ENCODE results near the gene CHCHD10. TPM values are rescaled to one million over a fixed set of nuclear protein-coding genes. Genes with fewer than 3 reads are reported as not detected.
A peak's percentile ranks its signal among the peaks of the same experiment; 100 is the strongest.

Gene CHCHD10
- total and polyA plus RNA-seq, 2 of the 13 experiments (the other 11 are each of a cell fraction or from before 2014, with no cell fraction given) = 37.0 to 62.8 TPM

DNA sequence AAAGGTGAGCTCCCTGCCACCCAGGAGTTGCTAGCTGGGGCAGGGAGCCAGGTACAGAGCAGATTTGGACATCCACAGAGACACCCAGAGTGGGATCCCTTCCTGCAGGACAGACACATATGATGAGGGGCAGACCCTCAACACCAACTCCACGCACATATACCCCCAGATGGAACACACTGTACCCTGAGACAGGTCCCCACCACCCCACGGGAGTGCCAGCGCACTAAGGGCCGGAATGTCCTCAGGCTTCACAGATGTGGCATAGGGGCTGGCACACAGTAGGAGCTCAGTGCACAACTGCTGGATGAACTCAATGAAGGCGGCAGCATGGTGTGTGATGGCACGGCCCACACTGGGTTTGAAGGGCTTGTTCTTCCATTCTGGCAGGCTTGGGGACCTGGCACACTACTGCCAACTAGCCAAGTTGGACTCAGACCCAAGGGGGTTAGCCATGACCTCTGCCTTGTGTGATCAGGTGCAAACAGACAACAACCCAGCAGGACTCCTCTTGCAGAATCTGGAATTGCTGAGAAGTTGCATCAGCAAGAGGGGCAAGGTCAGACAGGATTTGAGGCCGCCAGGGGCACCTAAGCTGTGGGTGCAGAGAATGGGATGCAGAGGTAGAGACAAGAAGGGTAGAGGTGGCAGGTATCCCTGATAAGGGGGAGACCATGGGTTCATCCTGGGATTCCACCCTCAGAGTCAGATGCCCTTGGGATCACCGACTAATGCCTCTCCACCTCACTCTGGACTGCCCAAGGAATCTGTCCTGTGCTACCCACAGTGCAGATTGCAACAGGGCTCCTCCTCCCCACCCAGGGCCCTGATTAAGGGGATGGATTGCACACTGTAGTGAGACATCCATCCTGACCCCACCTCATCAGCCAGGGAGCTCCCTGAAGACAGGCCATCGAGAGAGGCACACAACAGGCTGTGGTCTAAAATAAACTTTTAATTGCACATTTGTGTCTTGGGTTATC, 2.6 kb downstream of the CHCHD10 start (continued):
- TF ChIP-seq ZSCAN9 (CRISPR knock-in tag; IDR thresholded peaks at IDR 0.05; ENCODE audit: borderline replicate concordance) (0 out of 2 replicates have a peak, but pooled peaks have one; percentile 15), MXD4 (CRISPR knock-in tag; IDR thresholded peaks at IDR 0.05) (no peak), TGIF2 (CRISPR knock-in tag; IDR thresholded peaks at IDR 0.05) (peak; percentile 34; the same call in 1 of the 2 replicates), CENPX (CRISPR knock-in tag; IDR thresholded peaks at IDR 0.05) (no peak), SALL2 (CRISPR knock-in tag; IDR thresholded peaks at IDR 0.05) (no peak), ZNF234 (CRISPR knock-in tag; conservative IDR thresholded peaks at IDR 0.05) (no peak), BCL6 (CRISPR knock-in tag; IDR thresholded peaks at IDR 0.05) (peak; percentile 30; the same call in 1 of the 2 replicates), ZNF17 (CRISPR knock-in tag; IDR thresholded peaks at IDR 0.05) (no peak), KAT2B (IDR thresholded peaks at IDR 0.05; ENCODE audit: borderline replicate concordance, low read depth, low read length) (no peak), ZBTB1 (CRISPR knock-in tag; IDR thresholded peaks at IDR 0.05; ENCODE audit: borderline replicate concordance) (no peak)
- TF ChIP-seq, protein P1, sequence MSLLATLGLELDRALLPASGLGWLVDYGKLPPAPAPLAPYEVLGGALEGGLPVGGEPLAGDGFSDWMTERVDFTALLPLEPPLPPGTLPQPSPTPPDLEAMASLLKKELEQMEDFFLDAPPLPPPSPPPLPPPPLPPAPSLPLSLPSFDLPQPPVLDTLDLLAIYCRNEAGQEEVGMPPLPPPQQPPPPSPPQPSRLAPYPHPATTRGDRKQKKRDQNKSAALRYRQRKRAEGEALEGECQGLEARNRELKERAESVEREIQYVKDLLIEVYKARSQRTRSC (CRISPR knock-in tag; IDR thresholded peaks at IDR 0.05; ENCODE audit: low read depth) = no peak
- TF ChIP-seq, protein P2, sequence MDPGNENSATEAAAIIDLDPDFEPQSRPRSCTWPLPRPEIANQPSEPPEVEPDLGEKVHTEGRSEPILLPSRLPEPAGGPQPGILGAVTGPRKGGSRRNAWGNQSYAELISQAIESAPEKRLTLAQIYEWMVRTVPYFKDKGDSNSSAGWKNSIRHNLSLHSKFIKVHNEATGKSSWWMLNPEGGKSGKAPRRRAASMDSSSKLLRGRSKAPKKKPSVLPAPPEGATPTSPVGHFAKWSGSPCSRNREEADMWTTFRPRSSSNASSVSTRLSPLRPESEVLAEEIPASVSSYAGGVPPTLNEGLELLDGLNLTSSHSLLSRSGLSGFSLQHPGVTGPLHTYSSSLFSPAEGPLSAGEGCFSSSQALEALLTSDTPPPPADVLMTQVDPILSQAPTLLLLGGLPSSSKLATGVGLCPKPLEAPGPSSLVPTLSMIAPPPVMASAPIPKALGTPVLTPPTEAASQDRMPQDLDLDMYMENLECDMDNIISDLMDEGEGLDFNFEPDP (CRISPR knock-in tag; conservative IDR thresholded peaks at IDR 0.05) = no peak
- TF ChIP-seq, protein P3, sequence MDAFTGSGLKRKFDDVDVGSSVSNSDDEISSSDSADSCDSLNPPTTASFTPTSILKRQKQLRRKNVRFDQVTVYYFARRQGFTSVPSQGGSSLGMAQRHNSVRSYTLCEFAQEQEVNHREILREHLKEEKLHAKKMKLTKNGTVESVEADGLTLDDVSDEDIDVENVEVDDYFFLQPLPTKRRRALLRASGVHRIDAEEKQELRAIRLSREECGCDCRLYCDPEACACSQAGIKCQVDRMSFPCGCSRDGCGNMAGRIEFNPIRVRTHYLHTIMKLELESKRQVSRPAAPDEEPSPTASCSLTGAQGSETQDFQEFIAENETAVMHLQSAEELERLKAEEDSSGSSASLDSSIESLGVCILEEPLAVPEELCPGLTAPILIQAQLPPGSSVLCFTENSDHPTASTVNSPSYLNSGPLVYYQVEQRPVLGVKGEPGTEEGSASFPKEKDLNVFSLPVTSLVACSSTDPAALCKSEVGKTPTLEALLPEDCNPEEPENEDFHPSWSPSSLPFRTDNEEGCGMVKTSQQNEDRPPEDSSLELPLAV (CRISPR knock-in tag; conservative IDR thresholded peaks at IDR 0.05; ENCODE audit: low read depth) = no peak
- TF ChIP-seq, protein P4, sequence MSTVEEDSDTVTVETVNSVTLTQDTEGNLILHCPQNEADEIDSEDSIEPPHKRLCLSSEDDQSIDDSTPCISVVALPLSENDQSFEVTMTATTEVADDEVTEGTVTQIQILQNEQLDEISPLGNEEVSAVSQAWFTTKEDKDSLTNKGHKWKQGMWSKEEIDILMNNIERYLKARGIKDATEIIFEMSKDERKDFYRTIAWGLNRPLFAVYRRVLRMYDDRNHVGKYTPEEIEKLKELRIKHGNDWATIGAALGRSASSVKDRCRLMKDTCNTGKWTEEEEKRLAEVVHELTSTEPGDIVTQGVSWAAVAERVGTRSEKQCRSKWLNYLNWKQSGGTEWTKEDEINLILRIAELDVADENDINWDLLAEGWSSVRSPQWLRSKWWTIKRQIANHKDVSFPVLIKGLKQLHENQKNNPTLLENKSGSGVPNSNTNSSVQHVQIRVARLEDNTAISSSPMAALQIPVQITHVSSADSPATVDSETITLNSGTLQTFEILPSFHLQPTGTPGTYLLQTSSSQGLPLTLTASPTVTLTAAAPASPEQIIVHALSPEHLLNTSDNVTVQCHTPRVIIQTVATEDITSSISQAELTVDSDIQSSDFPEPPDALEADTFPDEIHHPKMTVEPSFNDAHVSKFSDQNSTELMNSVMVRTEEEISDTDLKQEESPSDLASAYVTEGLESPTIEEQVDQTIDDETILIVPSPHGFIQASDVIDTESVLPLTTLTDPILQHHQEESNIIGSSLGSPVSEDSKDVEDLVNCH (CRISPR knock-in tag; IDR thresholded peaks at IDR 0.05) = no peak
- TF ChIP-seq, protein P5, sequence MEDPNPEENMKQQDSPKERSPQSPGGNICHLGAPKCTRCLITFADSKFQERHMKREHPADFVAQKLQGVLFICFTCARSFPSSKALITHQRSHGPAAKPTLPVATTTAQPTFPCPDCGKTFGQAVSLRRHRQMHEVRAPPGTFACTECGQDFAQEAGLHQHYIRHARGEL (CRISPR knock-in tag; IDR thresholded peaks at IDR 0.05) = no peak
- TF ChIP-seq, protein P6, sequence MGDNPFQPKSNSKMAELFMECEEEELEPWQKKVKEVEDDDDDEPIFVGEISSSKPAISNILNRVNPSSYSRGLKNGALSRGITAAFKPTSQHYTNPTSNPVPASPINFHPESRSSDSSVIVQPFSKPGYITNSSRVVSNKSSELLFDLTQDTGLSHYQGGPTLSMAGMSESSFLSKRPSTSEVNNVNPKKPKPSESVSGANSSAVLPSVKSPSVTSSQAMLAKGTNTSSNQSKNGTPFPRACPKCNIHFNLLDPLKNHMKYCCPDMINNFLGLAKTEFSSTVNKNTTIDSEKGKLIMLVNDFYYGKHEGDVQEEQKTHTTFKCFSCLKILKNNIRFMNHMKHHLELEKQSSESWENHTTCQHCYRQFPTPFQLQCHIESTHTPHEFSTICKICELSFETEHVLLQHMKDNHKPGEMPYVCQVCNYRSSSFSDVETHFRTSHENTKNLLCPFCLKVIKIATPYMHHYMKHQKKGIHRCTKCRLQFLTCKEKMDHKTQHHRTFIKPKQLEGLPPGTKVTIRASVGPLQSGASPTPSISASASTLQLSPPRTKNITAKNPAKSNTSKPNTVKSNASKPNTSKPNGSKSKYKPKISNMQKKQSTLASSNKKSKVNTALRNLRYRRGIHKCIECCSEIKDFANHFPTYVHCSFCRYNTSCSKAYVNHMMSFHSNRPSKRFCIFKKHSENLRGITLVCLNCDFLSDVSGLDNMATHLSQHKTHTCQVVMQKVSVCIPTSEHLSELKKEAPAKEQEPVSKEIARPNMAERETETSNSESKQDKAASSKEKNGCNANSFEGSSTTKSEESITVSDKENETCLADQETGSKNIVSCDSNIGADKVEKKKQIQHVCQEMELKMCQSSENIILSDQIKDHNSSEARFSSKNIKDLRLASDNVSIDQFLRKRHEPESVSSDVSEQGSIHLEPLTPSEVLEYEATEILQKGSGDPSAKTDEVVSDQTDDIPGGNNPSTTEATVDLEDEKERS (CRISPR knock-in tag; IDR thresholded peaks at IDR 0.05) = peak; percentile 58; the same call in 1 of the 2 replicates
- TF ChIP-seq, protein P7, sequence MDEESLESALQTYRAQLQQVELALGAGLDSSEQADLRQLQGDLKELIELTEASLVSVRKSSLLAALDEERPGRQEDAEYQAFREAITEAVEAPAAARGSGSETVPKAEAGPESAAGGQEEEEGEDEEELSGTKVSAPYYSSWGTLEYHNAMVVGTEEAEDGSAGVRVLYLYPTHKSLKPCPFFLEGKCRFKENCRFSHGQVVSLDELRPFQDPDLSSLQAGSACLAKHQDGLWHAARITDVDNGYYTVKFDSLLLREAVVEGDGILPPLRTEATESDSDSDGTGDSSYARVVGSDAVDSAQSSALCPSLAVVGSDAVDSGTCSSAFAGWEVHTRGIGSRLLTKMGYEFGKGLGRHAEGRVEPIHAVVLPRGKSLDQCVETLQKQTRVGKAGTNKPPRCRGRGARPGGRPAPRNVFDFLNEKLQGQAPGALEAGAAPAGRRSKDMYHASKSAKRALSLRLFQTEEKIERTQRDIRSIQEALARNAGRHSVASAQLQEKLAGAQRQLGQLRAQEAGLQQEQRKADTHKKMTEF (CRISPR knock-in tag; IDR thresholded peaks at IDR 0.05) = peak; percentile 18; the same call in 1 of the 2 replicates
